T-helper 1 cell (primary cell): ENCODE results near the gene PRR36.
A peak's percentile ranks its signal among the peaks of the same experiment; 100 is the strongest.
"Not testable (repeated sequence)": the region's sequence is repeated elsewhere in the genome, so short reads cannot be mapped to it uniquely, and the experiment has no call there.

Source experiments
- DNase-seq, 5 donors: peaks; one replicate each; pipeline ENCODE4 v3.0.0-alpha.2; 2012 to 2020
- total RNA-seq, 4 donors: gene quantifications; one replicate each; lab custom pipeline; 2026; lab: John Stamatoyannopoulos, UW

Gene PRR36
- total RNA-seq, result 0 to 0.39 (median 0.21) reads per million in 4 donors

DNA sequence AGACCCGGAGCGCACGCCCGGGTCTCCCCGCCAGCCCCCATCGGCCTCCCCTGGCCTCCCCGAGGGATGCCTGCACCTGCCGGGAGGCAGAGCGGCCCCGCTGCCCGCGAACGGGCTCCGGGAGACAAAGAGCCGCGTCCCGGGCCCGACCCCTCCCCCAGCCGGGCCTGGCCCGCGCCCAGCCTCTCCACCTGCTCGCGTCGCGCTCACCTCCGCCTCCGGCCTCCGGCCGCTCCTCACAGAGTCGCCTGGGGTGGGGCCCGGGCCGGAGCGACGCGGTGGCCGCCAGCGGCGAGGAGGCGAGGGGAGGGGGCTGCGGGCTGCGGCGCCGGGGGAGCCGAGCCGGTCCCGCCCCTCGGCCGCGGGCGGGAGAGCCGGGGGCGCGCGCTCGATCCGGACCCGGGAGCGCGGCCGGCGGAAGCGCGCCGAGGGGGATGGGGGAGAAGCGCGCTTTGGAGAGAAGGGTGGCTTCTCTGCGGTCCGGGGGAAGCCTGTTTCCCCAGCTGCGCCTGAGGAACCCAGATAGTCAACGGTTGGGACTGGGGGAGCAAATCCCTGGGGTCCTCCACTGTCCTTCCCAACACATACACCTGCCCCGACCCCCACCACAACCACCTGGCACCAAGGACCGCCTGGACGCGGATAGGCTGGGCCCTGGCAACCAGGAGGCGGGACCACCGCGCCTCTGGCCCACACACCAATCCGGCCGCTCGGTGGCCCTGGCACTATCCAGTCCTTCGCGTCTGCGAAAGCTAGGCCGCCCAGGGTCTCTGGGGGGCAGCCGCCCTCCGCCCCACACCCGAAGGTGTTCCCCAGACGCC, at the start of gene PRR36:
PRR36 (minus strand) TSS at position 315 of the 821 bp plus-strand sequence. CDS start 701 bp downstream, outside the sequence.
- DNase-seq, result no peak

GRCh38 chr19:7923295-7924191, 49.4 kb upstream of the PRR36 start:
- DNase-seq, result no peak

DNA sequence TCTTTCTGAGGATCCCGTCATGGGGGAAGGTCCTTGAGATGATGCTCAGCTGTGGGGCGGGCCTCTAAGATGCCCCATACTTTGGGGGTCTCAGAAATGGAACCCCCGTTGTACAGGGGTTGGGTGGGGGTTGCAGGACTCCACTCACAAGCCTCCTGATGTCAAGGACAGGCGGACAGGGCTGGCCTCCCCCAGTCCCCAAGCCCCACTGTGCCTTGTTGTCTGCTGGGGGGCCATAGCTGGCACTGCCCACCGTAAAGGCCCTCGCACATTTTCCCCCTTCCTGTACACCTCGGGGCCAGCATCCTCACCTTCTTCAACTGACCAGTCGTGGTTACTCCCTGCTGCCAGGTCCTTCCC, 48.6 kb upstream of the PRR36 start:
- no peak for DNase-seq

GRCh38 chr19:7921967-7922835, 48.0 kb upstream of the PRR36 start:
- no peak for DNase-seq

DNA sequence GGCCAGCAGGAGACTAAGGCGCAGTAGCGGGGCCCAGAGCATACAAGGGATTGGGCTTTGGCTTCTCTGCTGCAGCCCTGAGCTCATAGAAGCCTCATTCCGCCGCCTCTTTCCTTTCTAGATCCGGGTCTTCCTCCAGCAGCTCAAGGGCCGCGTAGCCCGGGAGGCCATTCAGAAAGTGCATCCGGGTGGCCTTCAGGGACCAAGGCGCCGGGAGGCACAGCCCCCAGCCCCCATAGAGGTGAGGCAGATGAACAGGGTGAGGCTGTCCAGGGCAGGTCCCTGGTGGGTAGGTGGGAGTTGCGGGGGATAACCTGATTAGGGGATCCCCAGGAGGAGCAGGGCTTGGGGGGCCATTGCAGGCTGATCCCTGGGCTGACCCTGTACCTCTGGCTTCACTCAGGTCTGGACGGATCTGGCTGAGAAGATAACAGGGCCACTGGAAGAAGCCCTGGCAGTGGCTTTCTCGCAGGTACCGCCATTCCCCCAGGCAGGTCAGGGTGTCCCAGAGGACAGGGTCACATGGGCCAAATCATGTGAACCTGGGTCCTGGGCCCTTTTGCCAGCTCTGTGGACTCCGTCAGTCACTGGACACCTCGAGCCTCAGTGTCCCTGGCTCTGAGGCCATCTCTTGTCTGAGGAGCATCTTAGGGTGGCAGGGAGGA, 47.2 kb upstream of the PRR36 start:
- no peak for DNase-seq

- DNase-seq, result peak; percentile 97 to 100 (median 100)
Observed at GRCh38 chr19:7920519-7921301, 46.5 kb upstream of the PRR36 start.

- peak; percentile 92 to 97 (median 94) for DNase-seq
Observed at GRCh38 chr19:7919610-7920518, 45.7 kb upstream of the PRR36 start, which contains the start of gene SNAPC2. SNAPC2 (plus strand) TSS chr19:7920338; CDS start chr19:7920367, 29 bp downstream.

DNA sequence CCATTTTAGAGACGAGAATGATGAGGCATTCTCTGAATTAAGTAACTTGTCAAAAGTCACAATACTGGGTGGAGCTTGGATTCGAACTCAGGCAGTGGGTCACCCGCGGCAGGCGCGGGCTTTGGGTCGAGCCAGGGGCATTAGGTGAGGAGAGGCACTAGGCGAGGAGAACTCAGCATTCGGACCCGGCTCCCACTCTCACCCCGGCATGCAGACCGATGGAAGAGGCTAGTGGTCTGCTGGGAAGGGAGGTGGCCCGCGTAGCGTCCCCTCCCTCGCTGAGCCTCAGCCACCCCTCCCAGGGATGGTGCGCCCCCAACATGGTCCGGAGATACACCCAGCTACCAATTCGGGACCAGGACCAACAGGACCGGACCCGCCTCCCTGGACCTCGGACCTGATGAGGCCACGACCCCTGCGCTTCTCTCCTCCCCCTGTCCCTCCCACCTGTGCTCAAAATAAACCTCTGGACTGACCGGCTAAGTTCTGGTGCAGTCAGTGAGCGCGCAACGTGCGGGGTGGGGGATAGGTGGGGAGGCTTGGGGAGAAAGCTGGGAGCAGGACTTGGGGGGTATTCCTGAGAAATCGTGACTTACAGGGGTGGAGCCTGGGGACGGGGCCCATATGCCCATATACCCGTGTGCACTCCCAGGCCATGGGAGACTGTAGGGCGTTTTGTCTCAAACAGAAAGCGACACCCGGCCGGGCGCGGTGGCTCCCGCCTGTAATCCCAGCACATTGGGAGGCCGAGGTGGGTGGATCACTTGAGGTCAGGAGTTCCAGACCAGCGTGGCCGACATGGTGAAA, 44.6 kb upstream of the PRR36 start:
- DNase-seq, result no peak

GRCh38 chr19:7918062-7918614, 43.9 kb upstream of the PRR36 start:
- DNase-seq, result not testable (repeated sequence)

- DNase-seq, result peak in 4 of 5 donors; percentile 40 to 70 (median 53)
Observed at GRCh38 chr19:7917267-7918061, 43.3 kb upstream of the PRR36 start.

GRCh38 chr19:7916955-7917266, 42.7 kb upstream of the PRR36 start:
- DNase-seq, result no peak

DNA sequence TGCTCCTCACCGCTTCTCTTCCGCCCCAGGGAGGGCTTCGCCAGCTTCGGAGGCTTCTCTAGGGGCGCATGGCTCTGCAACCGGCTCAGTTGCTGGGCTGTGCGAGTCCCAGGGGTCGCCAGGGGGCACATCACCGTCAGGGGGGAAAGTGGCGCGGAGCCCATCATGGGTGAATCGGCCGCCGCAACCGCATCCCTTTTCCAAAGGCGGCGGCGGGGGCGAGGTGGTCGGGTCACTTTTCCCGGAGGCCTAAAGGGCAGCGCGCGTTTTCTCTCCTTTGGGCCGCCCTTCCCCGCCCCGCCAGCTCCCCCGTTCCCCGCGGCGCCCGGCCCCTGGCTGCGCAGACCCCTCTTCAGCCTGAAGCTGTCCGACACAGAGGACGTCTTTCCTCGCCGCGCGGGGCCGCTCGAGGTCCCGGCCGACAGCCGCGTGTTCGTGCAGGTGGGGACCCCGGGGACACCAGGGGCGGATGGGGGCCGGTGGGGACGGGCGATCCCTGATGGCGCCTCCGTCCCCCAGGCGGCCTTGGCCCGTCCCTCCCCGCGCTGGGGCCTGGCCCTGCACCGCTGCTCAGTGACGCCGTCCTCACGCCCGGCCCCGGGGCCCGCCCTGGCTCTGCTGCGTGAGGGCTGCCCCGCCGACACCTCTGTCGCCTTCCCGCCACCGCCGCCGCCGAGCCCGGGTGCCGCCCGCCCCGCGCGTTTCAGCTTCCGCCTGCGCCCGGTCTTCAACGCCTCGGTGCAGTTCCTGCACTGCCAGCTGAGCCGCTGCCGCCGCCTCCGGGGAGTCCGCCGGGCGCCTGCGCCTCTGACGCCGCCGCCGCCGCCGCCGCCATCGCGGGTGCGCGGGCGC, 42.1 kb upstream of the PRR36 start:
- peak; percentile 34 to 61 (median 51) for DNase-seq

GRCh38 chr19:7915250-7916102, 41.3 kb upstream of the PRR36 start:
- no peak for DNase-seq

- no peak for DNase-seq
Observed at GRCh38 chr19:7914598-7915045, 40.4 kb upstream of the PRR36 start, which contains the start of gene TGFBR3L. TGFBR3L (plus strand) TSS chr19:7914830.

- no peak for DNase-seq
Observed at GRCh38 chr19:7914099-7914498, 39.9 kb upstream of the PRR36 start.

GRCh38 chr19:7913652-7914051, 39.5 kb upstream of the PRR36 start:
- DNase-seq, result no peak
